IPS-NIHi11 (cell line): ENCODE results near the gene GLUD1.
A peak's percentile ranks its signal among the peaks of the same experiment; 100 is the strongest.
"Not testable (repeated sequence)": the region's sequence is repeated elsewhere in the genome, so short reads cannot be mapped to it uniquely, and the experiment has no call there.

Source experiments
- DNase-seq: peaks from one replicate; pipeline ENCODE4 v3.0.0; 2012; ENCODE audit warnings: mixed read lengths, low spot score

The GLUD1 gene

DNA sequence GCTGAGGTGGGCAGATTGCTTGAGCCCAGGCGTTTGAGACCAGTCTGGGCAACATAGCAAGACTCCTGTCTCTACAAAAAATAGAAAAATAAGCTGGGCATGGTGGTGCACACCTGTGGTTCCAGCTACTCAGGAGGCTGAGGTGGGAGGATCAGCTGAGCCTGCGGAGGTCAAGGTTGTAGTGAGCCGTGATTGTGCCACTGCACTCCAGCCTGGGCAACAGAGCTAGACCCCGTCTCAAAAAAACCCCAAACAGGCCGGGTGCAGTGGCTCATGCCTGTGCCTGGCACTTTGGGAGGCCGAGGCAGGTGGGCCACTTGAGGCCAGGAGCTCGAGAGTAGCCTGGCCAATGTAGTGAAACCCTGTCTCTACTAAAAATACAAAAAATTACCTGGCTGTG, 51.1 kb downstream of the GLUD1 start:
- not testable (repeated sequence) for DNase-seq

DNA sequence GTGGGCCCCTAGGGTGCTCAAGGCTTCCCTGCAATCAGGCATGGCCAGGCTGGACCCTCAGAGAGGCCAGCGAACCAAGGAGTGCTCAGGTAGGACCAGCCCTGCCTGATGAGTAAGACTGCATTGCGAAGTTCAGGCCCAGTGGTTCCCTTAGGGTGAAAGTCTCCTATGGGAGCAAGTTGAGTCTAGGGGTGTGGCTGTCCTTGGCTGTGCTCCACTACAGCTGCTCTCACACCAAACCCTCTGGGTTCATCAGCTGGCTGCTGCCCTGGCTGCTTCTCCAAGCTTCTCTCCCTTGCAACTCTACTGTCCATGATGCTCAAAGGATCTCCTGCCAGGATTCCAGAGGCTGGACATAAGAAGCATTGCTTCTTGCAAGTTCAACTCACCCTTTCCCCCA, 55.9 kb downstream of the GLUD1 start:
- DNase-seq, result no peak

DNA sequence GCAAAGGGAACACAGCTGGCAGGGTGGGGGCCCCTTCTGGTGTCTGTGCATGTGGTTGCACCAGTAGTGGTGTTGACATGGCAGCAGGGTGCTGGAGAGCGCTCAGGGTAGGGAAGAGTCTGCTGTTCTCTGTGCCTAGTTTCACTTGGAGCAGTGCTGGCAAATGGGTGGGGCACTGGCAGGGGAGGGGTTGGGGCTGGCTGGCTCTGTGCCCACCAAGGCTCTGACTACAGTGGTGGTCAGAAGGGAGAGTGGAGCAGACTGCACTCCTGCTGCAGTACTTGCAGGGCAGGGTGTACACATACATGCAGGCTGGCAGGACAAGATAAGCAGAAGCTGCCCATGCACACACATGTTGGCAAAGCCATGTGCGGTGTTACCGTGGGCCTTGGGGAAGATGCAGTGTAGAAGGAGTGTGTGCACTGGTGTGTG, 56.3 kb downstream of the GLUD1 start:
- DNase-seq, result peak; percentile 6

DNA sequence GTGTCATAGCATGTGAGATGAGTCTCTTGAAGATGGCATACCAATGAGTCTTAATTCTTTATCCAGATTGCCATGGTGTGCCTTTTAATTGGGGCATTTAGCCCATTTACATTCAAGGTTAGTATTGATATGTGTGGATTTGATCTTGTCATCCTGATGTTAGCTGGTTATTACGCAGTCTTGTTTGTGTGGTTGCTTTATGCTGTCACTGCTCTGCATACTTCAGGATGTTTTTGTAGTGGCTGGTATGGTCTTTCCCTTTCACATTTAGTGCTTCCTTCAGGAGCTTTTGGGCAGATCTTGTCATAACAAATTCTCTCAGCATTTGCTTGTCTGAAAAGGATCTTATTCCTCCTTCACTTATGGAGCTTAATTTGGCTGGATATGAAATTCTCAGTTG, 58.0 kb downstream of the GLUD1 start:
- no peak for DNase-seq

DNA sequence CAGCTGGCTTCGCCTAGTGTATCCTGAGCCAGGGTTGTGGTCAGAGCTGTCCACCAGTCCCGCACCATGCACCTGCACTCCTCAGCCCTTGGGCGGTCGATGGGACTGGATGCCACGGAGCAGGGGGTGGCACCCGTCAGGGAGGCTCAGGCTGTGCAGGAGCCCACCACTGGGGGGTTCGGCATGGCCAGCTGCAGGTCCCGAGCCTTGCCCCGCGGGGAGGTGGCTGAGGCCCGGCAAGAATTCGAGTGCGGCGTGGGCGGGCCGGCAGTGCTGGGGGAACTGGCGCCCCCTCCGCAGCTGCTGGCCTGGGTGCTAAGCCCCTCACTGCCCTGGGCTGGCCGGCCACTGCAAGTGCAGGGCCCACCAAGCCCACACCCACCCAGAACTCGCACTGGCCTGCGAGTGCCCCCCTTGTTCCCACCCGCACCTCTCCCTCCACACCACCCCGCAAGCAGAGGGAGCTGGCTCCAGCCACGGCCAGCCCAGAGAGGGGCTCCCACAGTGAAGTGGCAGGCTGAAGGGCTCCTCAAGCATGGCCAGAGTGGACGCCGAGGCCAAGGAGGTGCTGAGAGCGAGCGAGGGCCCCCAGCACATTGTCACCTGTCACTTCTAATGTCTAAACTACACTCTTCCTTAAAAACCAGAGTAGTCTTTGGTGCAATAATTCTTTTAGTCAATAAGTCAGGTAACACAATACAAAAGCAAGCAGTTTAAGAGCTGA, 63.6 kb downstream of the GLUD1 start:
- no peak for DNase-seq

DNA sequence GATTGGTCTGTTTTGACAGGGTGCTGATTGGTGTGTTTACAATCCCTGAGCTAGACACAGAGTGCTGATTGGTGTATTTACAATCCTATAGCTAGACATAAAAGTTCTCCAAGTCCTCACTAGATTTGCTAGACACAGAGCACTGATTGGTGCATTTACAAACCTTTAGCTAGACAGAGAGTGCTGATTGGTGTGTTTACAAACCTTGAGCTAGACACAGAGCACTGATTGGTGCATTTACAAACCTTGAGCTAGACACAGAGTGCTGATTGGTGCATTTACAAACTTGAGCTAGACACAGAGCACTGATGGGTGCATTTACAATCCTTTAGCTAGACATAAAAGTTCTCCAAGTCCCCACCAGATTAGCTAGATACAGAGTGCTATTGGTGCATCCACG, 64.2 kb downstream of the GLUD1 start:
- DNase-seq, result not testable (repeated sequence)

DNA sequence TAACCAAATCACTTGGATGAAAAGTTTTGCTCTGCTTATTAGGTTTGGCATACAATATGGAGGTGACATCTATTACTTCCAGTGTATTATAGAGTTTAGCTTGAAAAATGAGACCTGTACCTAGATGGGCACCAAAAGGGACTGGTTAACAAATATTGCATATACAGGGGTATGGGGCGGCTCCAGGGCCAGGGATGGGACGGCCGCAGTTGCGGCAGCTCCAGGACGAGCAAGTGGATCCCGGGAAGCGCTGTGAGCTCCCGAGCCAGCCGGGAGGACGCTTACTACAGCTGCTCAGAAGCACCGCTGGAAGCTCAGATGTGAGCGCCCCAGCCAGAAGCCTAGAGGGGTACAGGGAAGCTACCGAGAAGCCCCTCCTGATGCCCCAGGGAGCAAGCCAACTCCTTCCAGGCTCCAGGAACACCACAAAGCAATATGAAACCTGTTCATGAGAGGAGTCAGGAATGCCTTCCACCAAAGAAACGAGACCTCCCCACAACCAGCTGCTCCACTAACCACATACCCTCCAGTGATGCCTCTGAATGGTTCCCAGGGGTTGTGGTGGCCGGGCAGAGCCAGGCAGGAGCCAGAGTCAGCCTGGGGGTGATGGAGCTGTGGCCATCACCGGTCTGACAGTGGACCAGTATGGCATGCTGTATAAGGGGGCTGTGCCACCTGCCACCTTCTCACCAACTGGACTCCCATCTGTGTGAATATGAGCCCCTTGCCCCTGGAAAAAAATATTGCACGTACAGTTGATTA, 67.7 kb downstream of the GLUD1 start:
- not testable (repeated sequence) for DNase-seq

DNA sequence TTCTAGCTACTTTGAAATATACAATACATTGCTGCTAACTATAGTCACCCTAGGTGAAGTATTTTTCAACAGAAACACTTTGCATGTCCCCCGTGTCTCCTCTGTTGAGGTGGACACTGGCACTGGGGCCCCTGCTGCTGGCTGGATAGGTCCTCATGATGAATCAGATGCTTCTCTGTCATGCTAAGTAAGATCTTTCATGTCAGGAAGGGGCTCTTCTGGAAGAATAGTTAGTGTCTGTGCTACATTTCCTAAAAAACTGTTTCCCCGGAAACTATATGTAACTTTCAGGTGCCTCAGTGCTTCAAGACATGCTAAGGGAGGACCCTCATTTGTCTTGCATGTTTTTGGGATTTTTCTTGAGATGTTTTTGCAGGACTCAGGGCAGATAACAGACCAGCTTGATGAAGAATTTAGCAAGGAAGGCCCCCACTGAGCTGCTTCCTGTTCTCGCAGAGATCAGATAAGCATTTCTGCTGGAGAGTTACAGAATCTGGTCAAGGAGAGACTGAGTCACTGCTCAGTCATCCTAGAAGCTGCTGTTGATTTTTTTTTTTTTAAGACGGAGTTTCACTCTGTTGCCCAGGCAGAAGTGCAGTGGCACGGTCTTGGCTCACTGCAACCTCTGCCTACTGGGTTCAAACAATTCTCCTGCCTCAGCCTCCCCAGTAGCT, 69.2 kb downstream of the GLUD1 start:
- not testable (repeated sequence) for DNase-seq

DNA sequence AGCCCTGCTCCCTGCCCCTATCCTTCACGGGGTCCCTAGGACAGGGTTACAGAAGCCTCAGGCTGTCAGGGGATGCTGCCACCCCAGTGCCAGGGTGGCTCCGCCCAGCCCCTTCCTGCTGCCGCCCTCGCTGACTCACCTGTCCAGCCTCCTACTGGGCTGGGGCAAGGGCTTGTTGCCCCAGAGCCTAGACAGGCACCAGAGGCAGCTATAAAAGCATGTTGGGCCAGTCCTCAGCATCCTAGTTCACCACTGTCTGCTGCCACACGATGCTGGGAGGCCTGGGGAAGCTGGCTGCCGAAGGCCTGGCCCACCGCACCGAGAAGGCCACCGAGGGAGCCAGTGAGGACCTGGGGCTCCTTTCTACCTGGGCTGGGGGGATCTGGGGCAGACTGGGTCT, 74.6 kb downstream of the GLUD1 start, which contains the start of gene FAM25A:
Gene FAM25A, plus strand, starts transcription at position 239 of the 400 bp plus-strand sequence. Its CDS starts 31 bp downstream, at position 270.
- DNase-seq, result not testable (repeated sequence)

DNA sequence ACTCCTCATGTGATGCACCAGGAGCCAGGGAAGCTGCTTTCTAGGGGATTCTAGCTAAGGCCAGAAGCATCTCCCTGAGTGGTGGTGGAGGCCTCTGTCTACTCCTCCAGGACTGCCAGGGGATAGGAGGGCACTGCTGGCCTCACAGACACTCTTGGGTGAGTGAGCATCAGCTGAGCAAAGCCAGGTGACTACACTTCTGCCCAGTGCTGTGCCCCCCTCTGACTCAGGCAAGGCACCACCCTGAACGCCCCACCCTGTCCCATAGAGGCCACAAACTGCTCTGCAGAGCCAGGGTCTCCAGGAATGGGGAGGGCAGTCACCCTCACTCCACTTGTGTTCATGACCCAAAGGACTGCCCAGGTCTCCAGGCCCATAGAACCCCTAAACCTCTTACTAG, 75.1 kb downstream of the GLUD1 start:
- not testable (repeated sequence) for DNase-seq

DNA sequence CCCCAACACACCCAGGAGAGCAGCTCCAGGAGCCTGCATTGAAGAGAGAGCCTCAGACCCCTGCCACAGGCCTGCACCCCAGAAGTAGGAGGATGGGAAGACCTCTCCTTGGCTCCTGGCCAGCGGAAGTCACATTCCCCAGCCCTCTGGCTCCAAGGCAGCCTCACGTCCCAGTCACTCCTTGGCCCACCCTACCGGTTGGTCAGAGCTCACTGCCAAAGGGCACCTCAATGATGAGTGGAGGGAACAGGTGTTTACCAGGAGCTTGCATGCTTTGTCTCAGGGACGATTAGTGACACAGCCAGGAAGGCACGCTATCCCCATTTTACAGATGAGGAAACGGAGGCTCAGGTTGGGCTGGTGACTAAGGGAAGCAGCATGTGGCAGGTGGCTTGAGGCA, 75.6 kb downstream of the GLUD1 start:
- DNase-seq, result not testable (repeated sequence)

DNA sequence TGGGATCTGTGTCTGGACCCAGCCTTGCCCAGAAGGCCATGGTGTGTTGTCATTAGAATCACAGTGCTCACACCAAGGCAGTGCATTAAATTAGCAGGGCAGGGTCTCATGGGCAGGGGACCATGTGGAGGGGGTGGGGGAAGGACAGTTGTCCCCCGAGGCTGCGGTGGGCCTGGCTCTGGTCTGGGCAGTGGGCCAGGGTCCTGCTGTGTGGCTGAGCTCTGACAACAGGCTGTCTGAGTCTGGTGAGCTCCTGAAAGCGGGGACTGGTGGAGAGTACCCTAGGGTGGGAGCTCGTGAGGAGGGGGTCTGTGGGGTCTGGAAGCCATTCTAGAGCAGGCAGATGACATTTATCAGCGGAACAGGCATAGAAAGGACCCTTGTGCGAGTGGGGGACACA, 76.5 kb downstream of the GLUD1 start:
- not testable (repeated sequence) for DNase-seq

DNA sequence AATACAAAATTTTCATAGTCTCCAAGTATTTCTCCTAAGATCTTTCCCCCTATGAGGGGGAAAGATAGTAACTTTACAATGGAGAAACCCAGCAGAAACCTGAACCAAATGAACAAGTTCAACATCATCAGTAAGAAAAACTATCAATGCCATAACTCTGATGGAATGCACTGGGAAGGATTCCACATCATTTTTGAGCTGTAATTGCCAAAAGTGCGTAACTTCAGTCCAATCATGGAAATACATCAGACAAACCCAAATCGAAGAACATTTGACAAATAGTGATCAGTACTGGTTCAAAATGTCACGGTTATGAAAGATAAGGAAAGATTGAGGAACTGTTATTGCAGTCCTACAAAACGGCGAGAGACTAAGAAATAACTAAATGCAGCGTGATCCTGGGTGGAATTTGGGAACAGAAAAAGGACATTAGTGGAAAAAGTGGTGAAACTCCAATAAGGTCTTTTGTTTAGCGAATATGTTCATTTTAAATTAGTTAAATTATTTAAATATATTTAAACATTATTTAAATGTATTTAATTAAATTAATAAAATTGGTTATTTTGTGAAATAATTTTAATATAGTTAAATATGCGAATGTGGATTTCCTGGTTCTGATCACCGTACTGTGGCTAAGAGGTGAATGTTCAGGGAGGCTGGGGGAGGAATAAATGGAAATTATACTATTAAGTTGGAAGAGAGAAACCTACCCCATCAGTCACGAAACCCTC, 79.5 kb downstream of the GLUD1 start:
- not testable (repeated sequence) for DNase-seq

DNA sequence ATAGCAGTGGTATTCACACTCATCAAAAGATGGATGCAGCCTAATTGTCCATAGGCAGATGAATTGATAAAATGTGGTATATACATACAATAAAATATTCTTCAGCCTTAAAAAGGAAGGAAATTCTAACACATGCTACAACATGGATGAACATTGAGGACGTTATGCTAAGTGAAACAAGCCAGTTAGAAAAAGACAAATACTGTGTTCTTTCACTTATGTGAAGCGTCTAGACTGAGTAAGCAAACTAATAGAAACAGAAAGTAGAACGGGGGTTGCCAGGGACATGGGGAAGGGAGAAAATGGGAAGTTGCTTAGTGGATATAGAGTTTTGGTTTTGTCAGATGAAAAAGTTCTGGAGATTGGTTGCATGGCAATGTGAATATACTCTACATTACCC, 81.1 kb downstream of the GLUD1 start:
- not testable (repeated sequence) for DNase-seq

DNA sequence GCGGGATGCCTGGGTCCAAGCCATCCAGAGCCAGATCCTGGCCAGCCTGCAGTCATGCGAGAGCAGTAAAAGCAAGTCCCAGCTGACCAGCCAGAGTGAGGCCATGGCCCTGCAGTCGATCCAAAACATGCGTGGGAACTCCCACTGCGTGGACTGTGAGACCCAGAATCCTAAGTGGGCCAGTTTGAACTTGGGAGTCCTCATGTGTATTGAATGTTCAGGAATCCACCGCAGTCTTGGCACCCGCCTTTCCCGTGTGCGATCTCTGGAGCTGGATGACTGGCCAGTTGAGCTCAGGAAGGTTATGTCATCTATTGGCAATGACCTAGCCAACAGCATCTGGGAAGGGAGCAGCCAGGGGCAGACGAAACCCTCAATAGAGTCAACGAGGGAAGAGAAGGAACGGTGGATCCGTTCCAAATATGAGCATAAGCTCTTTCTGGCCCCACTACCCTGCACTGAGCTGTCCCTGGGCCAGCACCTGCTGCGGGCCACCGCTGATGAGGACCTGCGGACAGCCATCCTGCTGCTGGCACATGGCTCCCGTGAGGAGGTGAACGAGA, 85.4 kb downstream of the GLUD1 start:
- not testable (repeated sequence) for DNase-seq

DNA sequence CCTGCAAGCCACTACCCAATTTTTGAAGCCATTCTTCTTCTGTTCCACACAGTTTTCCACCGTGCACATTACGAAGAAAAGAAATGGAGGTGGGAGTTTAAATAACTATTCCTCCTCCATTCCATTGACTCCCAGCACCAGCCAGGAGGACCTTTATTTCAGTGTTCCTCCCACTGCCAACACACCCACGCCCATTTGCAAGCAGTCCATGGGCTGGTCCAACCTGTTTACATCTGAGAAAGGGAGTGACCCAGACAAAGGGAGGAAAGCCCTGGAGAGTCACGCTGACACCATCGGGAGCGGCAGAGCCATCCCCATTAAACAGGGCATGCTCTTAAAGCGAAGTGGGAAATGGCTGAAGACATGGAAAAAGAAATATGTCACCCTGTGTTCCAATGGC, 86.3 kb downstream of the GLUD1 start:
- DNase-seq, result peak; percentile 6

DNA sequence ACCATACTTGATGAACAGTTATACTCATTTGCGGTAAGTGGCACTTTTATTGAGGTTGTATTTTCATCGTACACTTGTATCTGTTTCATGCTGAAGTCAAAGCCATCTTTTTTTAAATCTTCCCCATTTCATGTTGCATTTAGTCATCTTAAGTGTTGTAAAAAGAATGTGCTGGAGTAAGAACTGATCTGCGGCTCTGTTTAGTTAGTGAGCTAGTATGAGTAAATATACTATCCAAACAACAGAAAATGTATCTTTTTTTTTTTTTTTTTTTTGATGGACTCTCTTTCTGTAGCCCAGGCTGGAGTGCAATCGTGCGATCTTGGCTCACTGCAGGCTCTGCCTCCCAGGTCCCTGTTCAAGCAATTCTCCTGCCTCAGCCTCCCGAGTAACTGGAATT, 87.0 kb downstream of the GLUD1 start:
- DNase-seq, result not testable (repeated sequence)

DNA sequence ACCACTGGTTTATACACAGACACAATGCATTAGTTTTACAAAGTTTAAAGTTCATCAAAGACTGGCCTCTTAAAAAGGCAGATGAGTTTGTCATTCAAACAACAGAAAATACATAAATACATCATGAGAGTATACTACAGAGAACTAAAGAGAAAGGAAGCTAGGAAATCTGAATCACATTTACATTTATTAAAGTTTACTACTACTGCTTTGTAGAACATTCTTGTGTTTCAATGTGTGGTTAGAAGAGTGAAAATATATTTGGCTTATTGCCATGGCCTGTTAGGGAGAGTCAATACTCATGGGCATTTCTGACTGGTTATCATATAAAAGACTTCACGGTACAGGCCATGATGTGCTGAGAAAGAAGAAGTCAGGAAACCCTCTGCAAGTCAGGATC, 87.5 kb downstream of the GLUD1 start:
- not testable (repeated sequence) for DNase-seq

DNA sequence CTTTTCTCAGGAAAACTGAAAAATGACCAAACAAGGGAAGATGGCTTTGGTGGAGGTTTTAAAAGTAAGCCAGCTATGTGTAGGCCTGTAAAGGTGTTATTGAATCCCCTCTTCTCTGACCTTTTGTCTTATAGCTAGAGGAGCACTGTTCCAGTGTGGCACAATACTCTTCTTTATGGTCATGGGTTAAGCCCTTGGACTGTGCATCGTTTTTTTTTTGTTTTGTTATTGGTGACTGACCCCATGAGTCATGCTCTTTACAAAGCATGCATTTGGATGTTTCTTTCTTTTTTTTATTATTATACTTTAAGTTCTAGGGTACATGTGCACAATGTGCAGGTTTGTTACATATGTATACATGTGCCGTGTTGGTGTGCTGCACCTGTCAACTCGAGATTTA, 94.2 kb downstream of the GLUD1 start:
- DNase-seq, result no peak
